HUES6 (cell line): Measurements from ENCODE around the gene AOAH.

Source experiments
- H3K27ac ChIP-seq: 2 replicates; pipeline ENCODE4 v1.7.0; 2013; ENCODE audit warnings: low read depth, mild to moderate bottlenecking, low read length, inconsistent platforms
- H3K27me3 ChIP-seq: 2 replicates; pipeline ENCODE4 v1.6.1; 2013; ENCODE audit warnings: low read length; ENCODE audit not compliant: control insufficient read depth, insufficient read depth
- H3K36me3 ChIP-seq: 2 replicates; pipeline ENCODE4 v1.6.1; 2013; ENCODE audit warnings: low read length; ENCODE audit not compliant: control insufficient read depth, insufficient read depth
- H3K4me1 ChIP-seq: 2 replicates; pipeline ENCODE4 v1.6.1; 2013; ENCODE audit warnings: low read length; ENCODE audit not compliant: control insufficient read depth, insufficient read depth
- H3K4me3 ChIP-seq: 2 replicates; pipeline ENCODE4 v1.5.1; 2013; ENCODE audit warnings: low read depth, low read length
- H3K9ac ChIP-seq: one replicate; pipeline ENCODE4 v1.6.1; 2013; ENCODE audit warnings: mild to moderate bottlenecking, low read length
- H3K9me3 ChIP-seq: 2 replicates; pipeline ENCODE4 v1.6.1; 2013; ENCODE audit warnings: low read depth, low read length; ENCODE audit not compliant: control insufficient read depth, insufficient read depth

AOAH gene

GRCh38 chr7:36723951-36724664, at the start of gene AOAH:
AOAH (minus strand) TSS chr7:36724494; CDS start chr7:36724148, 346 bp downstream.
- H3K4me1 ChIP-seq, result no peaks in the 10 kb centered on the region
- no peaks in the 10 kb centered on the region for H3K27me3 ChIP-seq
- no peaks in the 10 kb centered on the region for H3K36me3 ChIP-seq
- no peak within 1 kb of the TSS for H3K27ac ChIP-seq
- peaks cover 3% of the 10 kb centered on the region; the same call in 1 of the 2 replicates for H3K9me3 ChIP-seq
- no peak within 1 kb of the TSS for H3K4me3 ChIP-seq
- H3K9ac ChIP-seq, result no peak within 1 kb of the TSS

GRCh38 chr7:36766451-36766850, 42.2 kb upstream of the AOAH start:
- H3K4me1 ChIP-seq, result peaks cover 19% of the 10 kb centered on the region
- no peaks in the 10 kb centered on the region for H3K27me3 ChIP-seq
- no peaks in the 10 kb centered on the region for H3K36me3 ChIP-seq
- H3K9me3 ChIP-seq, result no peaks in the 10 kb centered on the region
- no peak overlapping the region for H3K9ac ChIP-seq
- no peak overlapping the region for H3K27ac ChIP-seq
- H3K4me3 ChIP-seq, result no peak overlapping the region

- Histone ChIP-seq H3K4me1 (peaks cover 25% of the 10 kb centered on the region), H3K9ac (no peak overlapping the region), H3K36me3 (no peaks in the 10 kb centered on the region), H3K27me3 (no peaks in the 10 kb centered on the region), H3K4me3 (no peak overlapping the region), H3K27ac (no peak overlapping the region), H3K9me3 (no peaks in the 10 kb centered on the region)
Observed at GRCh38 chr7:36765605-36766004, 41.3 kb upstream of the AOAH start.

- Histone ChIP-seq H3K27me3 (no peaks in the 10 kb centered on the region), H3K27ac (no peak overlapping the region), H3K4me3 (no peak overlapping the region), H3K36me3 (no peaks in the 10 kb centered on the region), H3K9me3 (no peaks in the 10 kb centered on the region), H3K9ac (no peak overlapping the region), H3K4me1 (peaks cover 25% of the 10 kb centered on the region)
Observed at GRCh38 chr7:36764929-36765328, 40.6 kb upstream of the AOAH start.

- Histone ChIP-seq H3K27me3 (no peaks in the 10 kb centered on the region), H3K27ac (peak overlapping the region; percentile 24), H3K36me3 (no peaks in the 10 kb centered on the region), H3K4me1 (peaks cover 25% of the 10 kb centered on the region), H3K9me3 (no peaks in the 10 kb centered on the region), H3K9ac (peak overlapping the region; percentile 20), H3K4me3 (no peak overlapping the region)
Observed at GRCh38 chr7:36763132-36763816, 39.0 kb upstream of the AOAH start.

GRCh38 chr7:36762394-36762793, 38.1 kb upstream of the AOAH start:
- Histone ChIP-seq H3K27me3 (no peaks in the 10 kb centered on the region), H3K9me3 (no peaks in the 10 kb centered on the region), H3K9ac (no peak overlapping the region), H3K4me3 (no peak overlapping the region), H3K27ac (peak overlapping the region; percentile 24), H3K4me1 (peaks cover 25% of the 10 kb centered on the region), H3K36me3 (no peaks in the 10 kb centered on the region)

- Histone ChIP-seq H3K9ac (no peak overlapping the region), H3K4me1 (peaks cover 25% of the 10 kb centered on the region), H3K9me3 (no peaks in the 10 kb centered on the region), H3K4me3 (no peak overlapping the region), H3K36me3 (no peaks in the 10 kb centered on the region), H3K27ac (no peak overlapping the region), H3K27me3 (no peaks in the 10 kb centered on the region)
Observed at GRCh38 chr7:36761835-36762234, 37.5 kb upstream of the AOAH start.

GRCh38 chr7:36760856-36761762, 36.8 kb upstream of the AOAH start:
- H3K36me3 ChIP-seq, result no peaks in the 10 kb centered on the region
- H3K4me3 ChIP-seq, result no peak overlapping the region
- H3K9ac ChIP-seq, result no peak overlapping the region

GRCh38 chr7:36758879-36759278, 34.6 kb upstream of the AOAH start:
- no peak overlapping the region for H3K4me3 ChIP-seq

More at GRCh38 chr7:36760856-36761762, 36.8 kb upstream of the AOAH start:
- Histone ChIP-seq H3K27me3 (no peaks in the 10 kb centered on the region), H3K9me3 (no peaks in the 10 kb centered on the region), H3K4me1 (peaks cover 25% of the 10 kb centered on the region), H3K27ac (no peak overlapping the region)

GRCh38 chr7:36755484-36755883, 31.2 kb upstream of the AOAH start:
- Histone ChIP-seq H3K9ac (no peak overlapping the region), H3K36me3 (no peaks in the 10 kb centered on the region), H3K27me3 (no peaks in the 10 kb centered on the region), H3K4me1 (no peaks in the 10 kb centered on the region), H3K9me3 (no peaks in the 10 kb centered on the region), H3K27ac (no peak overlapping the region), H3K4me3 (no peak overlapping the region)

More at GRCh38 chr7:36758879-36759278, 34.6 kb upstream of the AOAH start:
- H3K9me3 ChIP-seq, result no peaks in the 10 kb centered on the region
- H3K36me3 ChIP-seq, result no peaks in the 10 kb centered on the region
- no peak overlapping the region for H3K9ac ChIP-seq
- H3K27ac ChIP-seq, result no peak overlapping the region
- peaks cover 25% of the 10 kb centered on the region for H3K4me1 ChIP-seq
- H3K27me3 ChIP-seq, result no peaks in the 10 kb centered on the region
